ENCODE measurements around the gene KRT84. TPM values are rescaled to one million over a fixed set of nuclear protein-coding genes. Genes with fewer than 3 reads are reported as not detected.

Gene KRT84
- total RNA-seq, 2 experiments from 2014 or later, result not detected

GRCh38 chr12:52343550-52343949, 41.9 kb downstream of the KRT84 start:
- BruUV-seq (replicated peaks), result no TSS peak
- ChIA-PET POLR2A (no interaction called here), CTCF (ENCODE audit: unreplicated experiment) (no interaction called here)
- H3K9me2 ChIP-seq (ENCODE audit: insufficient read depth, low read length), result no peaks in the 10 kb centered on the region
- no peak overlapping the region for H2AFZ ChIP-seq (ENCODE audit: low read length)
- no peaks in the 10 kb centered on the region for H3K4me1 ChIP-seq (ENCODE audit: insufficient read depth, low read length, poor library complexity, severe bottlenecking)
- no peak for DNase-seq (ENCODE audit: low spot score)
- no peak overlapping the region for H3K4me2 ChIP-seq (ENCODE audit: low read length)
- no peaks in the 10 kb centered on the region for H3K9me3 ChIP-seq (ENCODE audit: low read length)
- H3K27ac ChIP-seq (ENCODE audit: low read depth, low read length, poor library complexity, severe bottlenecking), result no peak overlapping the region
- H4K20me1 ChIP-seq (ENCODE audit: insufficient read depth, low read length), result no peaks in the 10 kb centered on the region
- no peak overlapping the region for H3K4me3 ChIP-seq (ENCODE audit: low read depth, low read length, poor library complexity, severe bottlenecking)
- H3K36me3 ChIP-seq (ENCODE audit: insufficient read depth, low read length), result no peaks in the 10 kb centered on the region
- TF ChIP-seq CTCF (conservative IDR thresholded peaks at IDR 0.05; ENCODE audit: low read length) (no peak), EZH2phosphoT487 (IDR thresholded peaks at IDR 0.05; ENCODE audit: borderline replicate concordance, low read depth, low read length) (no peak)
- H3K79me2 ChIP-seq (ENCODE audit: insufficient read depth, low read depth, low read length), result no peaks in the 10 kb centered on the region
- intact Hi-C loops (cut with micrococcal nuclease; ENCODE audit: unreplicated experiment), result no loop called here

GRCh38 chr12:52342781-52343490, 42.5 kb downstream of the KRT84 start:
- CTCF ChIA-PET (ENCODE audit: unreplicated experiment), result no interaction called here
- Histone ChIP-seq H3K27ac (ENCODE audit: low read depth, low read length, poor library complexity, severe bottlenecking) (no peak overlapping the region), H3K79me2 (ENCODE audit: insufficient read depth, low read depth, low read length) (no peaks in the 10 kb centered on the region), H3K9me3 (ENCODE audit: low read length) (no peaks in the 10 kb centered on the region), H3K36me3 (ENCODE audit: insufficient read depth, low read length) (no peaks in the 10 kb centered on the region), H2AFZ (ENCODE audit: low read length) (no peak overlapping the region), H4K20me1 (ENCODE audit: insufficient read depth, low read length) (no peaks in the 10 kb centered on the region), H3K4me1 (ENCODE audit: insufficient read depth, low read length, poor library complexity, severe bottlenecking) (no peaks in the 10 kb centered on the region), H3K4me3 (ENCODE audit: low read depth, low read length, poor library complexity, severe bottlenecking) (no peak overlapping the region), H3K4me2 (ENCODE audit: low read length) (no peak overlapping the region), H3K9me2 (ENCODE audit: insufficient read depth, low read length) (no peaks in the 10 kb centered on the region)
- BruUV-seq (replicated peaks), result no TSS peak
- intact Hi-C loops (cut with micrococcal nuclease; ENCODE audit: unreplicated experiment), result no loop called here
- TF ChIP-seq EZH2phosphoT487 (IDR thresholded peaks at IDR 0.05; ENCODE audit: borderline replicate concordance, low read depth, low read length), result no peak
- TF ChIP-seq CTCF (conservative IDR thresholded peaks at IDR 0.05; ENCODE audit: low read length), result no peak
- DNase-seq (ENCODE audit: low spot score), result no peak
- POLR2A ChIA-PET, result no interaction called here

- TF ChIP-seq CTCF (conservative IDR thresholded peaks at IDR 0.05; ENCODE audit: low read length) (no peak), EZH2phosphoT487 (IDR thresholded peaks at IDR 0.05; ENCODE audit: borderline replicate concordance, low read depth, low read length) (no peak)
These were observed 44.3 kb downstream of the KRT84 start for GRCh38 chr12:52341066-52341580.

More at GRCh38 chr12:52341066-52341580, 44.3 kb downstream of the KRT84 start:
- CTCF ChIA-PET (ENCODE audit: unreplicated experiment), result no interaction called here
- H3K9me2 ChIP-seq (ENCODE audit: insufficient read depth, low read length), result no peaks in the 10 kb centered on the region
- intact Hi-C loops (cut with micrococcal nuclease; ENCODE audit: unreplicated experiment), result no loop called here
- no peak overlapping the region for H3K4me3 ChIP-seq (ENCODE audit: low read depth, low read length, poor library complexity, severe bottlenecking)
- H3K27ac ChIP-seq (ENCODE audit: low read depth, low read length, poor library complexity, severe bottlenecking), result no peak overlapping the region
- no peaks in the 10 kb centered on the region for H3K79me2 ChIP-seq (ENCODE audit: insufficient read depth, low read depth, low read length)
- H2AFZ ChIP-seq (ENCODE audit: low read length), result no peak overlapping the region
- no peak overlapping the region for H3K4me2 ChIP-seq (ENCODE audit: low read length)
- H4K20me1 ChIP-seq (ENCODE audit: insufficient read depth, low read length), result no peaks in the 10 kb centered on the region
- BruUV-seq (replicated peaks), result no TSS peak
- POLR2A ChIA-PET, result no interaction called here
- no peaks in the 10 kb centered on the region for H3K36me3 ChIP-seq (ENCODE audit: insufficient read depth, low read length)
- H3K4me1 ChIP-seq (ENCODE audit: insufficient read depth, low read length, poor library complexity, severe bottlenecking), result no peaks in the 10 kb centered on the region
- no peaks in the 10 kb centered on the region for H3K9me3 ChIP-seq (ENCODE audit: low read length)
- DNase-seq (ENCODE audit: low spot score), result no peak
